GM12878 (cell line): ENCODE results near the gene MAPRE3. TPM values are rescaled to one million over a fixed set of nuclear protein-coding genes. Genes with fewer than 3 reads are reported as not detected.

Experiments
- CBX3 ChIP-seq: fragments of 200-600 bp; sonication (generic); IDR thresholded peaks from 2 replicates; pipeline ENCODE4 v1.6.1; 2016; ENCODE audit warnings: low read depth, borderline replicate concordance
- E2F4 ChIP-seq: IDR thresholded peaks from 2 replicates; pipeline ENCODE4 v1.6.1; 2012; ENCODE audit warnings: low read depth, low read length, improper control_type of control experiment
- EED ChIP-seq: sonication (generic); IDR thresholded peaks from 2 replicates; pipeline ENCODE4 v1.6.1; 2016; ENCODE audit warnings: antibody characterized with exemption, low read depth
- FOXK2 ChIP-seq: fragments of 450-650 bp; IDR thresholded peaks from 2 replicates; pipeline ENCODE4 v1.6.1; 2017; ENCODE audit warnings: mild to moderate bottlenecking, moderate library complexity
- IRF4 ChIP-seq: IDR thresholded peaks from 2 replicates; pipeline ENCODE4 v1.6.1; 2011; ENCODE audit warnings: low read depth, low read length
- IRF5 ChIP-seq: fragments of 450-650 bp; IDR thresholded peaks from 2 replicates; pipeline ENCODE4 v1.6.1; 2017; ENCODE audit warnings: borderline replicate concordance
- LARP7 ChIP-seq: fragments of 450-650 bp; IDR thresholded peaks from 2 replicates; pipeline ENCODE4 v1.6.1; 2017; ENCODE audit warnings: mild to moderate bottlenecking
- MEF2B ChIP-seq: fragments of 450-650 bp; IDR thresholded peaks from 2 replicates; pipeline ENCODE4 v1.6.1; 2018; ENCODE audit warnings: mild to moderate bottlenecking, moderate library complexity; ENCODE audit not compliant: partially characterized antibody, poor library complexity, severe bottlenecking
- MTA3 ChIP-seq: IDR thresholded peaks from 2 replicates; pipeline ENCODE4 v1.6.1; 2012; ENCODE audit warnings: low read length, inconsistent platforms, borderline replicate concordance
- NR2F1 ChIP-seq: fragments of 450-650 bp; conservative IDR thresholded peaks from 2 replicates; pipeline ENCODE4 v1.6.1; 2017; ENCODE audit warnings: mild to moderate bottlenecking
- POU2F2 ChIP-seq: IDR thresholded peaks from 3 replicates; pipeline ENCODE4 v1.6.1; 2011; ENCODE audit warnings: low read depth, mild to moderate bottlenecking, low read length, borderline replicate concordance
- RELA ChIP-seq: fragments of 450-650 bp; IDR thresholded peaks from 2 replicates; pipeline ENCODE4 v1.8.0; 2014; ENCODE audit warnings: borderline replicate concordance; ENCODE audit not compliant: partially characterized antibody
- TBL1XR1 ChIP-seq: IDR thresholded peaks from 2 replicates; pipeline ENCODE4 v1.6.1; 2012; ENCODE audit warnings: low read depth, low read length, improper control_type of control experiment
- ZBTB33 ChIP-seq: fragments of 450-650 bp; IDR thresholded peaks from 2 replicates; pipeline ENCODE4 v1.6.1; 2017; ENCODE audit warnings: mild to moderate bottlenecking
- ZBTB40 ChIP-seq: fragments of 450-650 bp; IDR thresholded peaks from 2 replicates; pipeline ENCODE4 v1.6.1; 2016; ENCODE audit warnings: mild to moderate bottlenecking, moderate library complexity, borderline replicate concordance
- polyA plus RNA-seq, 11 experiments: library from polyadenylated mRNA; depleted of rRNA in 4 of 11; unstranded in 6 of 11; stranded (reverse) in 5 of 11; fragments of >200 nt; fragmentation: Nextera tagmentation in 4 of 11; fragmentation: Illumina TruSeq in 1 of 11; extraction: Ambion mirVana in 4 of 11; extraction: Trizol in 1 of 11; gene quantifications; 1 replicate in 1 of 11; 2 replicates in 10 of 11; pipeline versions ENCODE4 v1.2.1 to v1.2.3, GENCODE V29; 2011 to 2016; ENCODE audit warnings: inconsistent platforms in 2 of 11, missing spikeins in 2 of 11, low read depth in 1 of 11
- total RNA-seq, 4 experiments: library from RNA; depleted of rRNA in 3 of 4; stranded (reverse); fragments of >200 nt in 3 of 4; fragmentation: Illumina TruSeq in 1 of 4; extraction: Trizol in 1 of 4; gene quantifications; 2 replicates each; pipeline versions ENCODE4 v1.2.1 to v1.2.3, GENCODE V29; 2013 to 2021
- TF ChIP-seq, protein P1 (sequence below): IDR thresholded peaks from 2 replicates; pipeline ENCODE4 v1.6.1; 2011; ENCODE audit warnings: mild to moderate bottlenecking, low read depth, low read length, moderate library complexity; ENCODE audit not compliant: insufficient replicate concordance
- TF ChIP-seq, protein P2 (sequence below): IDR thresholded peaks from 2 replicates; pipeline ENCODE4 v1.6.1; 2012; ENCODE audit warnings: low read depth, low read length, improper control_type of control experiment

Gene MAPRE3
- total and polyA plus RNA-seq, 10 of the 15 experiments (the other 5 are each of a cell fraction or from before 2014, with no cell fraction given) = 0.03 to 1.3 (median 0.73) TPM; not detected in 1

GRCh38 chr2:27050996-27051901 is 80.8 kb downstream of the MAPRE3 start, which contains the start of gene AGBL5 (continued):
- TF ChIP-seq IRF5 (no peak), NR2F1 (no peak), ZBTB33 (no peak), POU2F2 (0 out of 3 replicates have a peak, but pooled peaks have one; percentile 51), FOXK2 (peak; percentile 43), IRF4 (peak; percentile 51), E2F4 (0 out of 2 replicates have a peak, but pooled peaks have one; percentile 66), MTA3 (peak; percentile 92; the same call in 1 of the 2 replicates), MEF2B (no peak), CBX3 (no peak), LARP7 (0 out of 2 replicates have a peak, but pooled peaks have one; percentile 50), TBL1XR1 (peak; percentile 67), ZBTB40 (peak; percentile 84; the same call in 1 of the 2 replicates), EED (no peak), RELA (peak; percentile 19)
- TF ChIP-seq, protein P1, sequence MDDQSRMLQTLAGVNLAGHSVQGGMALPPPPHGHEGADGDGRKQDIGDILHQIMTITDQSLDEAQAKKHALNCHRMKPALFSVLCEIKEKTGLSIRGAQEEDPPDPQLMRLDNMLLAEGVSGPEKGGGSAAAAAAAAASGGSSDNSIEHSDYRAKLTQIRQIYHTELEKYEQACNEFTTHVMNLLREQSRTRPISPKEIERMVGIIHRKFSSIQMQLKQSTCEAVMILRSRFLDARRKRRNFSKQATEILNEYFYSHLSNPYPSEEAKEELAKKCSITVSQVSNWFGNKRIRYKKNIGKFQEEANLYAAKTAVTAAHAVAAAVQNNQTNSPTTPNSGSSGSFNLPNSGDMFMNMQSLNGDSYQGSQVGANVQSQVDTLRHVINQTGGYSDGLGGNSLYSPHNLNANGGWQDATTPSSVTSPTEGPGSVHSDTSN = peak; percentile 54
- TF ChIP-seq, protein P2, sequence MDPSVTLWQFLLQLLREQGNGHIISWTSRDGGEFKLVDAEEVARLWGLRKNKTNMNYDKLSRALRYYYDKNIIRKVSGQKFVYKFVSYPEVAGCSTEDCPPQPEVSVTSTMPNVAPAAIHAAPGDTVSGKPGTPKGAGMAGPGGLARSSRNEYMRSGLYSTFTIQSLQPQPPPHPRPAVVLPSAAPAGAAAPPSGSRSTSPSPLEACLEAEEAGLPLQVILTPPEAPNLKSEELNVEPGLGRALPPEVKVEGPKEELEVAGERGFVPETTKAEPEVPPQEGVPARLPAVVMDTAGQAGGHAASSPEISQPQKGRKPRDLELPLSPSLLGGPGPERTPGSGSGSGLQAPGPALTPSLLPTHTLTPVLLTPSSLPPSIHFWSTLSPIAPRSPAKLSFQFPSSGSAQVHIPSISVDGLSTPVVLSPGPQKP = peak; percentile 79; the same call in 1 of the 2 replicates
